H1 (cell line): ENCODE data around the gene FAM149A. TPM values are rescaled to one million over a fixed set of nuclear protein-coding genes. Genes with fewer than 3 reads are reported as not detected.

Experiments used
- BACH1 ChIP-seq: IDR thresholded peaks from 2 replicates; pipeline ENCODE4 v1.6.1; 2012; ENCODE audit warnings: low read length, improper control_type of control experiment
- BCL11A ChIP-seq, 2 experiments: IDR thresholded peaks; one replicate each; pipeline ENCODE4 v1.6.1; 2011; ENCODE audit warnings: low read depth in 2 of 2, low read length in 2 of 2, mild to moderate bottlenecking in 2 of 2
- EZH2 ChIP-seq: fragments of 200-600 bp; sonication (generic); IDR thresholded peaks from 2 replicates; pipeline ENCODE4 v1.7.1; 2012; ENCODE audit warnings: low read depth, mild to moderate bottlenecking, moderate library complexity, low read length, inconsistent platforms; ENCODE audit not compliant: severe bottlenecking
- FOSL1 ChIP-seq: IDR thresholded peaks from 2 replicates; pipeline ENCODE4 v1.6.1; 2011; ENCODE audit warnings: mild to moderate bottlenecking, low read depth, low read length, moderate library complexity; ENCODE audit not compliant: insufficient read depth
- GABPA ChIP-seq: IDR thresholded peaks from 2 replicates; pipeline ENCODE4 v1.6.1; 2011; ENCODE audit warnings: mild to moderate bottlenecking, low read length, moderate library complexity, borderline replicate concordance; ENCODE audit not compliant: insufficient read depth
- HDAC6 ChIP-seq: IDR thresholded peaks from one replicate; pipeline ENCODE4 v1.7.1; 2012; ENCODE audit warnings: low read depth, mild to moderate bottlenecking, inconsistent platforms, low read length, moderate library complexity
- NRF1 ChIP-seq: IDR thresholded peaks from 2 replicates; pipeline ENCODE4 v1.6.1; 2011; ENCODE audit warnings: mild to moderate bottlenecking, low read depth, low read length, improper control_type of control experiment
- POLR2A ChIP-seq, 2 experiments: IDR thresholded peaks; 1 replicate in 1 of 2; 2 replicates in 1 of 2; pipeline ENCODE4 v1.6.1; 2011; ENCODE audit warnings: low read depth in 2 of 2, low read length in 2 of 2, mild to moderate bottlenecking in 2 of 2; ENCODE audit errors: control extremely low read depth in 1 of 2
- POLR2AphosphoS5 ChIP-seq: IDR thresholded peaks from 2 replicates; pipeline ENCODE4 v1.6.1; 2011; ENCODE audit warnings: low read depth, low read length
- POU5F1 ChIP-seq: IDR thresholded peaks from 2 replicates; pipeline ENCODE4 v1.6.1; 2011; ENCODE audit warnings: low read depth, mild to moderate bottlenecking, low read length, moderate library complexity
- RAD21 ChIP-seq, 2 experiments: IDR thresholded peaks in 1 of 2; conservative IDR thresholded peaks in 1 of 2; 2 replicates each; pipeline ENCODE4 v1.6.1; 2011; ENCODE audit warnings: low read depth in 2 of 2, low read length in 2 of 2, improper control_type of control experiment in 1 of 2, inconsistent platforms in 1 of 2, mild to moderate bottlenecking in 1 of 2, moderate library complexity in 1 of 2
- RBBP5 ChIP-seq: IDR thresholded peaks from 2 replicates; pipeline ENCODE4 v1.7.1; 2012; ENCODE audit warnings: low read depth, mild to moderate bottlenecking, inconsistent platforms, low read length, moderate library complexity, borderline replicate concordance
- RFX5 ChIP-seq: IDR thresholded peaks from 2 replicates; pipeline ENCODE4 v1.6.1; 2011; ENCODE audit warnings: low read depth, low read length, improper control_type of control experiment, borderline replicate concordance
- SP2 ChIP-seq: IDR thresholded peaks from 2 replicates; pipeline ENCODE4 v1.6.1; 2012; ENCODE audit warnings: mild to moderate bottlenecking, low read length, inconsistent platforms
- TAF1 ChIP-seq: IDR thresholded peaks from 2 replicates; pipeline ENCODE4 v1.6.1; 2011; ENCODE audit warnings: mild to moderate bottlenecking, low read depth, low read length
- TEAD4 ChIP-seq: IDR thresholded peaks from 2 replicates; pipeline ENCODE4 v1.6.1; 2012; ENCODE audit warnings: low read depth, low read length, inconsistent platforms, mixed read lengths
- polyA plus RNA-seq, 7 experiments: library from polyadenylated mRNA; depleted of rRNA in 3 of 7; stranded (reverse) in 5 of 7; unstranded in 2 of 7; fragments of >200 nt in 5 of 7; fragments of 200-250 nt in 2 of 7; gene quantifications; 1 replicate in 5 of 7; 2 replicates in 1 of 7; 4 replicates in 1 of 7; pipeline versions ENCODE4 v1.2.1 to v1.2.3, GENCODE V29; 2011 to 2013; ENCODE audit warnings: missing spikeins in 2 of 7, mixed read lengths in 2 of 7
- total RNA-seq: library from RNA; stranded (reverse); fragmentation: NEBNext Ultra II Directional; extraction: Animal tissue kit (Norgen Biotek cat#: 25700); gene quantifications from 2 replicates; pipeline ENCODE4 v1.2.1, GENCODE V29; 2021
- TF ChIP-seq, protein P1 (sequence below): IDR thresholded peaks from 2 replicates; pipeline ENCODE4 v1.6.1; 2011; ENCODE audit warnings: low read length, improper control_type of control experiment
- TF ChIP-seq, protein P2 (sequence below): IDR thresholded peaks from 2 replicates; pipeline ENCODE4 v1.6.1; 2012; ENCODE audit warnings: inconsistent platforms
- TF ChIP-seq, protein P3 (sequence below), 3 experiments: IDR thresholded peaks; 1 replicate in 2 of 3; 2 replicates in 1 of 3; pipeline versions ENCODE4 v1.5.1 to v1.6.1; 2011; ENCODE audit warnings: low read length in 3 of 3, mild to moderate bottlenecking in 3 of 3, inconsistent platforms in 2 of 3, low read depth in 1 of 3, moderate library complexity in 1 of 3; ENCODE audit not compliant: insufficient read depth in 1 of 3; ENCODE audit errors: control extremely low read depth in 1 of 3

Gene FAM149A
- total and polyA plus RNA-seq, 2 of the 8 experiments (the other 6 are each of a cell fraction or from before 2014, with no cell fraction given) = 6.1 to 8.5 TPM

DNA sequence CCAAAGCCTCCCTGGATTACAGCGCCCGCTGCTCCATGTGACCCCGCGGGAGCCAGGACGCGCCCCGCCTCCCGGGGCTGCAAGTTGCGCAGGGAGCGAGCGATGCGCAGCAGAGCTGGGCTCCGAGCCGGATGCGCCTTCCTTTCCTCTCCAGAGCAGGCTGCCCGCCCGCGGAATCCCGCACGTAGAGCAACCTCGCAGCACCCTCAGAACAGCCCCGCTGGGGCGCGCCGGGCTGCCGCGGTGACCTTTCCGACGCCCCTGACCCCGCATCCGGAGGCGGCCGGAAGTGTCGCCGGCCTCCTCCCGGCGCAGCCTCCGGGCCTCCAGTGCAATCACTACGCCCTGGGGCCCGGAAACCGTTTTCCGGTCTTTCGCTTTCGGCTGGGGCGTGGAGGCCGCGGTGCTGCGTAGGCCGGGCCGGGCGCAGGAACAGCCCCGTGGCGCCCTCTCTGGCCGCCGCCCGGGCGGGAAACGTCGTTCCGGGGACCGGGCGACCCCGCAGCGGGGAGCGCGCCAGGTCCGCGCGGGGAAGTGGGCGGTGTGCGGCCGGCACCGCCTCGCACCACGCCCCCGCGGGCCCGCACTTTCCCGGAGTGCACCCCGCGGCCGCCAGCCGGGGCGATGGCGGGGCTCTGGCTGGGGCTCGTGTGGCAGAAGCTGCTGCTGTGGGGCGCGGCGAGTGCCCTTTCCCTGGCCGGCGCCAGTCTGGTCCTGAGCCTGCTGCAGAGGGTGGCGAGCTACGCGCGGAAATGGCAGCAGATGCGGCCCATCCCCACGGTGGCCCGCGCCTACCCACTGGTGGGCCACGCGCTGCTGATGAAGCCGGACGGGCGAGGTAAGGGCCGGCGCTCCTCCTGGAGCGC lies 86.9 kb downstream of the FAM149A start, which contains the start of gene CYP4V2 (continued):
- peak; percentile 91 for TF ChIP-seq RBBP5
- TF ChIP-seq BCL11A (IDR thresholded peaks at IDR 0.05; ENCODE audit: low read depth in 2 of 2, low read length in 2 of 2) = no peak
- TF ChIP-seq POU5F1 = no peak
- peak in 1 of 2 experiments; percentile 39; a peak in 1 of 4 replicates for TF ChIP-seq RAD21 (IDR thresholded peaks at IDR 0.05 in 1 of 2, conservative IDR thresholded peaks at IDR 0.05 in 1 of 2; ENCODE audit: low read depth in 2 of 2, low read length in 2 of 2)
- no peak for TF ChIP-seq FOSL1
- peak in 1 of 2 experiments; percentile 53; a peak in 2 of 3 replicates for TF ChIP-seq POLR2A (IDR thresholded peaks at IDR 0.05; ENCODE audit: control extremely low read depth in 1 of 2, low read depth in 2 of 2, low read length in 2 of 2)
- TF ChIP-seq, protein P1, sequence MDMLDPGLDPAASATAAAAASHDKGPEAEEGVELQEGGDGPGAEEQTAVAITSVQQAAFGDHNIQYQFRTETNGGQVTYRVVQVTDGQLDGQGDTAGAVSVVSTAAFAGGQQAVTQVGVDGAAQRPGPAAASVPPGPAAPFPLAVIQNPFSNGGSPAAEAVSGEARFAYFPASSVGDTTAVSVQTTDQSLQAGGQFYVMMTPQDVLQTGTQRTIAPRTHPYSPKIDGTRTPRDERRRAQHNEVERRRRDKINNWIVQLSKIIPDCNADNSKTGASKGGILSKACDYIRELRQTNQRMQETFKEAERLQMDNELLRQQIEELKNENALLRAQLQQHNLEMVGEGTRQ = no peak
- no peak for TF ChIP-seq NRF1
- peak; percentile 29; the same call in 1 of the 2 replicates for TF ChIP-seq BACH1
- peak; percentile 28 for TF ChIP-seq EZH2
- no peak for TF ChIP-seq TAF1
- TF ChIP-seq, protein P2, sequence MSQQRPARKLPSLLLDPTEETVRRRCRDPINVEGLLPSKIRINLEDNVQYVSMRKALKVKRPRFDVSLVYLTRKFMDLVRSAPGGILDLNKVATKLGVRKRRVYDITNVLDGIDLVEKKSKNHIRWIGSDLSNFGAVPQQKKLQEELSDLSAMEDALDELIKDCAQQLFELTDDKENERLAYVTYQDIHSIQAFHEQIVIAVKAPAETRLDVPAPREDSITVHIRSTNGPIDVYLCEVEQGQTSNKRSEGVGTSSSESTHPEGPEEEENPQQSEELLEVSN = peak; percentile 14; the same call in 1 of the 2 replicates
- no peak for TF ChIP-seq HDAC6
- TF ChIP-seq TEAD4 = no peak
- peak; percentile 48; the same call in 1 of the 2 replicates for TF ChIP-seq GABPA
- no peak for TF ChIP-seq RFX5
- TF ChIP-seq, protein P3, sequence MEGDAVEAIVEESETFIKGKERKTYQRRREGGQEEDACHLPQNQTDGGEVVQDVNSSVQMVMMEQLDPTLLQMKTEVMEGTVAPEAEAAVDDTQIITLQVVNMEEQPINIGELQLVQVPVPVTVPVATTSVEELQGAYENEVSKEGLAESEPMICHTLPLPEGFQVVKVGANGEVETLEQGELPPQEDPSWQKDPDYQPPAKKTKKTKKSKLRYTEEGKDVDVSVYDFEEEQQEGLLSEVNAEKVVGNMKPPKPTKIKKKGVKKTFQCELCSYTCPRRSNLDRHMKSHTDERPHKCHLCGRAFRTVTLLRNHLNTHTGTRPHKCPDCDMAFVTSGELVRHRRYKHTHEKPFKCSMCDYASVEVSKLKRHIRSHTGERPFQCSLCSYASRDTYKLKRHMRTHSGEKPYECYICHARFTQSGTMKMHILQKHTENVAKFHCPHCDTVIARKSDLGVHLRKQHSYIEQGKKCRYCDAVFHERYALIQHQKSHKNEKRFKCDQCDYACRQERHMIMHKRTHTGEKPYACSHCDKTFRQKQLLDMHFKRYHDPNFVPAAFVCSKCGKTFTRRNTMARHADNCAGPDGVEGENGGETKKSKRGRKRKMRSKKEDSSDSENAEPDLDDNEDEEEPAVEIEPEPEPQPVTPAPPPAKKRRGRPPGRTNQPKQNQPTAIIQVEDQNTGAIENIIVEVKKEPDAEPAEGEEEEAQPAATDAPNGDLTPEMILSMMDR (IDR thresholded peaks at IDR 0.05; ENCODE audit: control extremely low read depth in 1 of 3, insufficient read depth in 1 of 3, low read depth in 1 of 3, low read length in 3 of 3) = peak; percentile 28 to 39 (median 30)
- TF ChIP-seq POLR2AphosphoS5 = no peak
- no peak for TF ChIP-seq SP2
